GM19193 (cell line): ENCODE data around the gene NAT16.

Source experiments
- POLR2A ChIP-seq: IDR thresholded peaks from 4 replicates; pipeline ENCODE4 v1.6.1; 2011; ENCODE audit not compliant: insufficient read depth, insufficient read length; ENCODE audit errors: extremely low read depth

NAT16 gene

GRCh38 chr7:101177644-101178043 is 2.4 kb downstream of the NAT16 start:
- TF ChIP-seq POLR2A, result no peak

GRCh38 chr7:101175664-101176063 is 4.4 kb downstream of the NAT16 start:
- TF ChIP-seq POLR2A, result no peak

GRCh38 chr7:101174322-101174854 is 5.7 kb downstream of the NAT16 start:
- no peak for TF ChIP-seq POLR2A

GRCh38 chr7:101173752-101174244 is 6.3 kb downstream of the NAT16 start:
- no peak for TF ChIP-seq POLR2A

GRCh38 chr7:101172854-101173751 is 7.0 kb downstream of the NAT16 start:
- no peak for TF ChIP-seq POLR2A

- no peak for TF ChIP-seq POLR2A
These were observed 7.9 kb downstream of the NAT16 start for GRCh38 chr7:101172005-101172853.

GRCh38 chr7:101171442-101171837 is 8.7 kb downstream of the NAT16 start:
- no peak for TF ChIP-seq POLR2A

GRCh38 chr7:101170617-101171441 is 9.3 kb downstream of the NAT16 start:
- no peak for TF ChIP-seq POLR2A

GRCh38 chr7:101169838-101170551 is 10.1 kb downstream of the NAT16 start:
- TF ChIP-seq POLR2A, result no peak

- TF ChIP-seq POLR2A, result no peak
These were observed 10.8 kb downstream of the NAT16 start for GRCh38 chr7:101169110-101169837.

- TF ChIP-seq POLR2A, result no peak
These were observed 11.6 kb downstream of the NAT16 start for GRCh38 chr7:101168412-101169049.

GRCh38 chr7:101167645-101168411 is 12.3 kb downstream of the NAT16 start:
- TF ChIP-seq POLR2A, result no peak

GRCh38 chr7:101166909-101167644 is 13.0 kb downstream of the NAT16 start:
- TF ChIP-seq POLR2A, result no peak
